Posterior vena cava (tissue), 2 donors: ENCODE data around the gene ARID5B. TPM values are rescaled to one million over a fixed set of nuclear protein-coding genes. Genes with fewer than 3 reads are reported as not detected.

Experiments
- DNase-seq: peaks from one replicate; pipeline ENCODE4 v3.0.0-alpha.2; 2020; ENCODE audit warnings: low spot score
- intact Hi-C, 2 donors: fragments of 100-400 bp; cut with DNase I; formaldehyde crosslinking; loops; one replicate each; pipeline versions ENCODE4 v1.14.1 to v1.14.2; 2022 to 2023
- total RNA-seq, 2 donors: library from RNA; stranded (reverse); fragmentation: NEBNext Ultra II Directional; extraction: Animal tissue kit (Norgen Biotek cat#: 25700); gene quantifications; one replicate each; pipeline ENCODE4 v1.2.1, GENCODE V29; 2021
- donor health status: DM: yes; HTN: yes; CAD: no.
- donor health status: DM: yes; HTN: yes; CAD: no.

The ARID5B gene
- total RNA-seq, 2 donors from 2014 or later, result 75.0 to 96.1 TPM

GRCh38 chr10:61957806-61958205 is 56.3 kb downstream of the ARID5B start:
- DNase-seq, result no peak
- intact Hi-C loops, result no loop called here

GRCh38 chr10:61958311-61958710 is 56.8 kb downstream of the ARID5B start:
- DNase-seq, result no peak
- intact Hi-C loops, result no loop called here

GRCh38 chr10:61958805-61959204 is 57.3 kb downstream of the ARID5B start:
- no peak for DNase-seq
- intact Hi-C loops, result no loop called here

- intact Hi-C loops, result no loop called here
- no peak for DNase-seq
These were observed 58.3 kb downstream of the ARID5B start for GRCh38 chr10:61959814-61960213.

- no peak for DNase-seq
- intact Hi-C loops, result no loop called here
These were observed 59.1 kb downstream of the ARID5B start for GRCh38 chr10:61960396-61961120.

GRCh38 chr10:61961278-61961677 is 59.8 kb downstream of the ARID5B start:
- intact Hi-C loops, result no loop called here
- no peak for DNase-seq

- DNase-seq, result no peak
- intact Hi-C loops, result no loop called here
These were observed 61.5 kb downstream of the ARID5B start for GRCh38 chr10:61962971-61963370.

- intact Hi-C loops, result no loop called here
- DNase-seq, result no peak
These were observed 62.2 kb downstream of the ARID5B start for GRCh38 chr10:61963669-61964058.

GRCh38 chr10:61964059-61964709 is 62.7 kb downstream of the ARID5B start:
- no peak for DNase-seq
- intact Hi-C loops, result no loop called here

GRCh38 chr10:61964949-61965702 is 63.6 kb downstream of the ARID5B start:
- intact Hi-C loops, result no loop called here
- no peak for DNase-seq

GRCh38 chr10:61965703-61966395 is 64.3 kb downstream of the ARID5B start:
- intact Hi-C loops, result no loop called here
- no peak for DNase-seq

- intact Hi-C loops, result no loop called here
- DNase-seq, result no peak
These were observed 65.8 kb downstream of the ARID5B start for GRCh38 chr10:61967298-61967697.

- no peak for DNase-seq
- intact Hi-C loops, result no loop called here
These were observed 68.9 kb downstream of the ARID5B start for GRCh38 chr10:61970182-61971002.

GRCh38 chr10:61971003-61971325 is 69.5 kb downstream of the ARID5B start:
- intact Hi-C loops, result no loop called here
- no peak for DNase-seq

GRCh38 chr10:61973169-61973568 is 71.7 kb downstream of the ARID5B start:
- intact Hi-C loops, result no loop called here
- DNase-seq, result no peak

- no peak for DNase-seq
- intact Hi-C loops, result no loop called here
These were observed 72.4 kb downstream of the ARID5B start for GRCh38 chr10:61973906-61974305.

- intact Hi-C loops, result no loop called here
- DNase-seq, result no peak
These were observed 73.3 kb downstream of the ARID5B start for GRCh38 chr10:61974601-61975390.

- DNase-seq, result no peak
- intact Hi-C loops, result no loop called here
These were observed 74.0 kb downstream of the ARID5B start for GRCh38 chr10:61975391-61975932.
